Activated CD8-positive, alpha-beta memory T cell treated with anti-CD3 and anti-CD28 coated beads, Interleukin-2, amount 50 U/mL, for 1 hour (primary cell): Measurements from ENCODE around the gene AKR1C1.
"Not testable (repeated sequence)": the region's sequence is repeated elsewhere in the genome, so short reads cannot be mapped to it uniquely, and the experiment has no call there.

Source experiments
- DNase-seq: peaks from one replicate; pipeline ENCODE4 v3.0.0-alpha.2; 2020; ENCODE audit errors: extremely low read depth

AKR1C1 gene

DNA sequence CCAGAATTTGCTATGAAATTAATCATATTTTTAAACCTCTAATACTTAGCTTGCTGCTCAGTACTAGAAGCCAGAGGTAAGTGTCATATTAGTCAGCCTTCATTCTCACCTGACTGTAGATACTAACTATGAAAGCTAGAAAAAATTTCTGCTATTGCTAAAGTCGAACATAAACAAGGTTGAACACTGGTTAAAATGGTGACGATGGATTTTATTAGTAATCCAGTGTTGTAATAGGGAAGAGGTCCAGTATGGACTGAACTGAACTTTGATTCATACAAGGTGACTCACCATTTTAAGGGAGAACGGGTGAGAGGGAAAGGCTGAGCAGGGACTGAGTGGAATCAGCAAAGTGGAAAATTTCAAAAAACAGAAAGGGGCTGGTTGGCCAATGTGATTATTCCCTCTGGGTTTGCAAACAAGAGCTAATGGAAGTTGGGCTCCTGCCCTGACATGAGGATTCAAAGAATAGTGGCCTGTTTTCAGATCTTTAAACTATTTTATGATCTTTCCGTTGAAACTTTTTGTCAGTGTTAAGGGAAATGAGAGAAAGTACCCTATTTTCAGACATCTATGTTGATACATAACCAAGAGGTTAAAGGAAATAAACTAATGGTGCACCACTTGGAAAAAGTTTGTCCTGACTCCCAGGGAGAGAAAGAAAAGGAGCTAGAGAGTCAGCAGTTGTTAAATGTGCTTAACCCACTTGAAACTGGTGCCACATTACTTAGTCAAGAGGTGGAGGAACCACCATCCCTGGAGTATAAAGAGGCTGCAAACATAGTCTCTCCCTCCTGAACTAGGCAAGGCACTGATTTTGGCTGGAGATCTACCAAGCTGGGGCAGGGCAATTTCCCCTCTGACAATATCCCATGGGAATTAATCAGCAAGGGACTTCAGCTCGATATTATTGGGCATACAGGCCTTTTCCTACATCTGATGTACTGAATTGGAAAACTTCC lies 15.3 kb upstream of the AKR1C1 start:
- DNase-seq, result no peak

DNA sequence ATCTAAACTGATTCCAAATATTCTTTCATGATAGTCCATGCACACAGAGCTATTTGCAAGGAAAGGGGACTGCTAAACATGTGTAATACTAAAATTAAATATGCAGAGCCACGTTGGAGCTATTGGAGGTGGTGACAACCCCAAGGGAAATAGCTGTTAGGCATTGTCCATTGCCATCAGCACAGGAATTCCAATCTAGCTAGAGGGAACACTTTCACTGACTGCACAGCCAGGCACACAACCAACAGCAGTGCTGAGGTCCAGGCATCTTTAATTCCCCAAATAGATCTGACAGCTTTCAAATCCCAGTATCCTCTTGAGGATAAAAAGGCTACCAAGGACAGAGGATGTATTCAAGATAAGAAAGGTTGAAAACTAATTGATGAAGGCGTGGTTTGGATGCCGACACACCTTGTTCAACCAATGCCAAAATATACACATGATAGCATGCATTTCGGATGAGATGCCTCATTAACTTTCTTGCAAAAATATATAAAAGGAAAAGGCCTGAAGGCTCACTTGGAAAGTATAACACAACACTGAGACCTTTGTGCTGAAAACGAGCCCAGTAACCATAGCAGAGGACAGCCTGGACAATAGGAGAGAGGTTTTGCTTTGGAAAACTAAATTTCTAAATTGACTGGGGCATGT lies 11.6 kb upstream of the AKR1C1 start:
- not testable (repeated sequence) for DNase-seq

DNA sequence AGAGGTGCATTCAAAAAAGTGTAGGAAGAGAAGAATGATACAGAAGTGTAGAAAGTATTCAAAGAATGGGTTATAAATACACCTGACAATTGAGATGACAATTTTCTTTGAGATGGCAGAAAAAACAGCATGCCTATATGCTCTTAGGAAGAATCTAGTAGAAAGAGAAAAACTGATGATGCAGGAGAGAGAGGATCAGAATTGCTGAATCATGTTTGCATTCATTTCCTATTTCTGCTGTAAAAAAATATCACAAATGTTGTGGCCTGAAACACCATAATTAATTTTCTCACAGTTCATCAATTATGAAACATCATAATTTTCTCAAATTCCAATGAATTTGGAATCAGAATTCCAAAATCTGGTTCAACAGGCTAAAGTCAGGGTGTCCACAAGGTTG lies 9.8 kb upstream of the AKR1C1 start:
- no peak for DNase-seq

DNA sequence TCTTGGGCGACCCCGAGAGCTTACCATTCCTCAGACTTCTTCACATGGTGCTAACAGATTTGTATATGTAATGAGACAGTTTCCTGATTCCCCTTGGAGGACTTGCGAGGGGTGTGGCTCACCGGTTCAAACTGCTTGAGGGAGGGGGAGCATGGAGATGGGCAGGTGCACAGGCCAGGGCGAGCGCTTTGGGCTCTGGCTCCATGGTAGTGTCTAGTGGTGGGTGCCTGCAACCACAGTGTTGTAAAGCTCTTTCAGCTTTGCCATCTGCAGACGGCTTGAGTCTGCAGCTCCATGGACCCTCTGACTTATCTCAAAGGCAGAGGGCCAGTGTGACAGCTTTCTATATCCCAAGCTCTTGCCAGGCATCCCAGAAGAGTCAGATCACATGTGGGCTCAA lies 7.1 kb upstream of the AKR1C1 start:
- not testable (repeated sequence) for DNase-seq

DNA sequence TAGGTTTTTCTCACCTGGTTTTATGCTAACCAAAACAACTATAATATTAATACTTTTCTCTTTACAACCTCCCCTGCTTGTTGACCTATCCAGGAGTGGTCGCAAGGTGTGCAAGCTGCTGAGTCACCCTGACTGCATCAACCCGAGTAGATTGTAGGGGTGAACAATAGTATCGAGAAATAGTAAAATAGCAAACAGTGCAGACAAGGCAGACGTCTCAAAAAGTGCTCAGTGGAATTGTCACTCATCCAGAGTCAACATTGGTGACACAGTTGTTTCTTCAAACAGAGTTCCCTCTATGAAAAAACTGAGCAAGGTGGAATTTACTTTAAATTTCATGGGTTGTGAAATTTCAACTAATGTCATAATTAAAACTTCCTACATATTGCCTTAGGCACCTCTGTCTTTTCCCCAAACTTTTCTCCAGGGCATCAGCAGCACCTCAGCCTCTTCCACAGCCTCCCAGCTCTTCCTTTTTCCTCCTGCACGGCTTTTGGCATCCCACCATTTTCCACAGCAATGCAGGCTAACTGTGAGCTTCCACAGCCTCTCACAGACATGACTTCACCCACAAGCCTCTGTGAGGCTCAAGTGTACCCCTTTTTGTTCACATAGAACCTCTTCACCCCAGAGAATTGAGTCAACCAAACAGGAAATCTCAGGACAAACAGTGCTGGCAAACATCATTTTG lies 6.1 kb upstream of the AKR1C1 start:
- DNase-seq, result not testable (repeated sequence)

DNA sequence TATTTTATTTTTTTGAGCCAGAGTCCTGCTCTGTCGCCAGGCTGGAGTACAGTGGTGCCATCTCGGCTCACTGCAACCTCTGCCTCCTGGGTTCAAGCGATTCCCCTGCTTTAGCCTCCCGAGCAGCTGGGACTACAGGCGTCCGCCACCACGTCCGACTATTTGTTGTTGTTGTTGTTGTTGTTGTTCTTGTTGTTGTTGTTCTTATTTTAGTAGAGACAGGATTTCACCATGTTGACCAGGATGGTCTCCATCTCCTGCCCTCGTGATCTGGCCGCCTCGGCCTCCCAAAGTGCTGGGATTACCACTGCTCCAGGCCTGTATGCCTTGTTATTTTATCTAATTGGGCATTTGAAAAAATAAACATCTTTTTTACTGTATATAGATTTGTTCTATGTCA lies 1.7 kb upstream of the AKR1C1 start:
- DNase-seq, result not testable (repeated sequence)

DNA sequence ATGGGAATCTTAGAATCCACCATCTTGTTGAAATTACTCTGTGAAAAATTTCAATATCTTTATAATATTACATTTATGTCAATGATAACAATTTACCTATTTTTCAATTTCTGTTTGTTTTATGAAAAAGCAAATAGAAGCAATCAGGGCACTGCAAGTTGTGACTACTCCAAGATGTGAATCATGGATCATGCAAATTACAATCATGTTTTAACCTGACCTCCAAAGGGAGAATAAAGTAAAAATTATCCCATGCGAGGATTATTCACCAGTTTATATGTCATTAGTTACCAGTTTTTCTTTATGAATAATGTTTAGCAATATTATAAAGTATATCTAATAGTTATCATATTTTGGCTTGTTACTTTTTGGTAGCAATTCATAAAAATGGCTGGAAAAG lies 907 bp upstream of the AKR1C1 start:
- DNase-seq, result not testable (repeated sequence)

DNA sequence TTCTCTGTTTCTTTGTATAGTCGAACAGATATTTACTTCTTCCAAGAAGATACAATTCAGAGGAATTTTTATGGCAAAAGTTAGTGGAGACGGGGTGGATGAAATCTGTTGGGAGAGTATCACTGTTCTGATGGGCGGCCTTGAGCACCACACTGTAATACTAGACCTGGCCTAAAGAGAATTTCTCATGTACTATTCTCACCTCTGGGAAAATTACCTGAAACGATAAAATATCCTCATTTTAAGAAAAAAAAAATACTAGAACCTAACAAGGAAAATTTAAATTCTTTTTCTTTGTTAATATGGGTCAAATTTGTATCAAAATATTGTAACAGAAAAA lies 570 bp downstream of the AKR1C1 start:
- not testable (repeated sequence) for DNase-seq

DNA sequence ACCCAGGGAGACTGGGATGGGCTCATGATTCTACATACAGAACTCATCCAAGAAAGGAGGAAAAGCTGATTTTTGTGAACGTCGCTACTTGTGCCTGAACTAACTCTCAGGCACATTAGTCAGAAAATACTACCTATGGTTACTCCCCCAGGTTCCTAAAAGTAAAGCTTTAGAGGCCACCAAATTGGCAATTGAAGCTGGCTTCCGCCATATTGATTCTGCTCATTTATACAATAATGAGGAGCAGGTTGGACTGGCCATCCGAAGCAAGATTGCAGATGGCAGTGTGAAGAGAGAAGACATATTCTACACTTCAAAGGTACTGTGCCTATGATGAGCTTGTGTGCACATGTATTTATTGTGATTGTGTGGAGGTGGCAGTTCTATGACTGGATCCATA lies 2.5 kb downstream of the AKR1C1 start:
- not testable (repeated sequence) for DNase-seq

DNA sequence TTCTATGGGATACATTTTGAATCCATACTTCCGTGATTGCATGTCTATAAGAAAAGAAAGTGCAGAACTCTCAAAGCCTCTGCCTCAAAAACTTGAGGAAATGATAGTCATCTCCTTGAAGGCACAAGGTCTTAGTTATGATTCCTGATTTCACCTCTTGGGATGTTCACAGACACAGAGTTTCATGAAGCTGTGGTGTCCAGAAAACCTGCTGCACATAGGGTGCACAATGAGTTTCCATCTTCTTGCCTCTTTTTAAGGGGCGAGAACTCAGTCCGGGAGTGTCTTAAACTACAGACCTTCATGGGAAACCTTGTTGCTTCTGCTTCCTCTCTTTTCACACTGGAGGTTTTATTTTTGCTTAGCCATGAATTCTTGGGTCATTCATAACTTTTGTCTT lies 4.0 kb downstream of the AKR1C1 start:
- DNase-seq, result not testable (repeated sequence)

DNA sequence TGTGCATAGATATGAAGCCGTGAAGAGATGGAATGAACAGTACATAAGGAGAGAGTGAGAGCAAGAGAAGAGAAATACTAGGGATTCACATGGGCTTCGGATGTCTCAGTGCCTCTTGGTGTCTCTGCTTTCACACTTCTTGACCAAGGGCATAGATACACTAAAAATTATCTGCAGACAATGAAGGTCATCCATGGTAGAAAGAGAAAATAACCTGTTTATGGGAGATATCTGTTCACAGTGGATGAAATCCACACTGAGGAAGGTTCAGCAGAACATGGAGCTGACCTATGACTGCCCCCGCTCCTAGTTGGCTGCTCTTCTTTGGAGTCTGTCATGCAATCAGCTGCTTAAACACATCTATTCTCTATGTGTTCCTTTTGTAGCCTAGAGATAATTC lies 6.1 kb downstream of the AKR1C1 start:
- DNase-seq, result not testable (repeated sequence)

DNA sequence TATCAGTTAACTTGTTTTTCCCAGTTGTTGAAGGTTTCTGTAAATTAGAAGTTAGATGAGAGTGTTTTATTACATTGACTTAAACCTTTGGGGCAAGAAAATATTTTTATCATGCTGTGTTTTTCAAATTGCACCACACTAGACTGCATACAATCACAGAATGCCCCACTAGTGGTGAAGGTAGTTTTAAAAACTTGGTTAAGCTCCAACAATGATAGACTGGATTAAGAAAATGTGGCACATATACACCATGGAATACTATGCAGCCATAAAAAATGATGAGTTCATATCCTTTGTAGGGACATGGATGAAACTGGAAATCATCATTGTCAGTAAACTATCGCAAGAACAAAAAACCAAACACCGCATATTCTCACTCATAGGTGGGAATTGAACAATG lies 7.1 kb downstream of the AKR1C1 start:
- DNase-seq, result not testable (repeated sequence)

DNA sequence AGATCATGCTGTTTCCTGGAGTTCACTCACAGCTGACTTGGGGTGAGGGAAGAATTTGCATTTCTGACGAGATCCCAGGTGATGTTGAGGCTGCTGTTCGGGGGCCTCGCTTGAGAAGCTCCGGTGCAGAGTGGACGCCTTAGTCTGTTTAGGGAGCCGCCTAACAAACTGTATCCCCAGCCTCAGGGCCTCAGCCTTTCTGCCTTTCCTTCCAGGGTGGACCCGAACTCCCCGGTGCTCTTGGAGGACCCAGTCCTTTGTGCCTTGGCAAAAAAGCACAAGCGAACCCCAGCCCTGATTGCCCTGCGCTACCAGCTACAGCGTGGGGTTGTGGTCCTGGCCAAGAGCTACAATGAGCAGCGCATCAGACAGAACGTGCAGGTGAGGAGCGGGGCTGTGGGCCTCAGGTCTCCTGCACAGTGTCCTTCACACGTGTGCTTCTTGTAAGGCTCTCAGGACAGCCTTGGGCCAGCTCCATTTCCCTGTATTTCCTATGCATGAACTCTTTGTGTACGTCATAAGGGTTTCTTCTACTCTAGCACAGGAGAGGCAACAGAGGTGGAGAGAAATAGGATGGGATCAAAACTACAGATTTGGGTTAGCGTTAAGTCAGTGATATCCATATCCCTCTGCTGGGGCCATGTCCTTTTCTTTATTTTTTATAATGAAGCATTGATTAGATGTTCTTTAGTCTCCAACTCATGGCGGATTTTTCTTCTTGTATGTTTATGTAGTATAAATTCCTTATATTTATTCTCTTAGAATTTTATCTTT lies 9.3 kb downstream of the AKR1C1 start:
- DNase-seq, result not testable (repeated sequence)

DNA sequence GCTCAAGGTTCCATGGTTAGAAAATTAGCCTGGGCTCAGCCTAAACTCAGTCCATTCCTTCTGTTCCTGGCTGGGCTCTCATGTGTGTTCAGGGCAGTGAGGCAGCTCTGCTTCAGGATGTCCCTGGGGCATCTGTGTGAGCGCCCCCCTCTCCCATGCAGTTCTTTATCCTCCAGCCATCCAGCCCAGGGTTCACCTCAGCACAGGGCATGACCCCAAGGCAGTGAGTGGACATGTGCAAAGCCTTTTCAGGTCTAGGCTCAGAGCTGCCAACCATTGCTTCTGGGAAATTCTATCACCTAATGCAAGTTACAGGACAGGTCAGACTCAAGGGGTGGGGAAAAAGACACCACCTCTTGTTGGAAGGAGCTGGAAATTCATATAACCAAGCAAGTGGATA lies 10.1 kb downstream of the AKR1C1 start:
- DNase-seq, result not testable (repeated sequence)

DNA sequence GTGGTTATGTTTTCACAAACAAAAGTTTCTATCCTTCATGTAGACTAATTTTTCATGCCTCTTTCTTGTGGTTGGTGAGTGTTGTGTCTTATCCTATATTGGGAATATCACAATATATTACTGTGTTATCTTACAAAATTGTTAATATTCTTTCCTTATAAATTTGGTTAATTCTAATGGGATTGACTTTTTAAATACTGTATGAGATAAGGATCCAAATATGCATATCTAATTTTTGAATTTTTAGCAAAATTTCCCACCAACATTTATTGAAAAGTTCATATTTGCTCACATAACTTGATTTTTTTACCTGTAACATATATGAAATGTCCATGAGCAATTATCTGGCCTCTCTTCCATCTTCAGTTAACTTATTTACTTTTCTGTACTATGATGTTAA lies 11.2 kb downstream of the AKR1C1 start:
- not testable (repeated sequence) for DNase-seq

DNA sequence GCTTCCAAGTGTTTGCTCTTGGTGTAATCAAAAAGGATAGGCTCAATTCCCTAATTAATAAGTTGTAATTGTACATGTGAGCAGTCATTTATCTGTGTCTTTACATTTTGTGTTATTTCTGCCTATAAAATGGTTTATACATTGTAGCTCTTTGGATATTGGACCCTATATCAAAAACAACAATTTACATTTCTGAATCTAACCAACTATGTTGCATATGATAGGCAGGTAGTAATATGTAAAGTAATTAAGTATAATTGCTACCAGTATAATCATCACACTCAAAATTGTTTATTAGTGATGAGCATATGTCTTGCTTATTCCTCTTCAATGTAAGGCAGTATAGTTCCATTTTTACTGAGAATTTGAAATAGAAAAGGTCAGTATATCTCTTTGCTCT lies 13.8 kb downstream of the AKR1C1 start:
- no peak for DNase-seq

DNA sequence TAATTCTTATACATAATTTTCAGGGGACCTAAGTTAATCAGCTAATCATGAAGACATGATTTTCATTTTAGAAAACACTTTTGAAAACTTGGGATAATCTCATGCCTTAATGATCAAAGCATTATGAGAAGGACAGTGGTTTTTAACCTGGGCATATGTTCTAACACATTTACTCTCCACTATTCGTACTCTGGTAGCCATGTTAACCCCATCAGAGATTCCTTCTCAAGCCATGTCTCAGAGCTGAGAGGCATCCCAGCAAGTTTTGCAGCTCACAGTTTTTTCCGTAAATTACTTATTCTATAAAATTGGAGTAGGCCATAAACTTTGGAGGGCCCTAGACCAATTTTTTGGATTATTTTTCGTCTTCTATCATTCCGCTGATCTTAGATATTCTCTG lies 15.7 kb downstream of the AKR1C1 start:
- DNase-seq, result no peak

DNA sequence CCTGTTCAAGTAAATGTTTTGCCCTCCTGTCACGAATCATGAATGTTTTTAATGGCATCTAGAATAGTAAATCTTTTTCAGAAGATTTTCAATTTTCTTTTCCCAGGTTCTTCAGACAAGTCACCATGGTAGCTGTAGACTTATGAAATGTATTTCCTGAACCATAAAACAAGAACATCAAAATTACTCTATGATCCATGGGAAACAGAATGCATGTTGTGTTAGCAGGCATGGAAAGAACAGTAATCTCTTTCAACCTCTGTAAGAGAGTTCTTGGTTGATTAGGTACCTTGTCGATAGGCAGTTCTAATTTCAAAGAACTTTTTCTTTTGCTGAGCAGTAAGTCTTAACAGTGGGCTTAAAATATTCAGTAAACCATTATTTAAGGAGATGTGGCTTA lies 17.6 kb downstream of the AKR1C1 start:
- DNase-seq, result no peak

DNA sequence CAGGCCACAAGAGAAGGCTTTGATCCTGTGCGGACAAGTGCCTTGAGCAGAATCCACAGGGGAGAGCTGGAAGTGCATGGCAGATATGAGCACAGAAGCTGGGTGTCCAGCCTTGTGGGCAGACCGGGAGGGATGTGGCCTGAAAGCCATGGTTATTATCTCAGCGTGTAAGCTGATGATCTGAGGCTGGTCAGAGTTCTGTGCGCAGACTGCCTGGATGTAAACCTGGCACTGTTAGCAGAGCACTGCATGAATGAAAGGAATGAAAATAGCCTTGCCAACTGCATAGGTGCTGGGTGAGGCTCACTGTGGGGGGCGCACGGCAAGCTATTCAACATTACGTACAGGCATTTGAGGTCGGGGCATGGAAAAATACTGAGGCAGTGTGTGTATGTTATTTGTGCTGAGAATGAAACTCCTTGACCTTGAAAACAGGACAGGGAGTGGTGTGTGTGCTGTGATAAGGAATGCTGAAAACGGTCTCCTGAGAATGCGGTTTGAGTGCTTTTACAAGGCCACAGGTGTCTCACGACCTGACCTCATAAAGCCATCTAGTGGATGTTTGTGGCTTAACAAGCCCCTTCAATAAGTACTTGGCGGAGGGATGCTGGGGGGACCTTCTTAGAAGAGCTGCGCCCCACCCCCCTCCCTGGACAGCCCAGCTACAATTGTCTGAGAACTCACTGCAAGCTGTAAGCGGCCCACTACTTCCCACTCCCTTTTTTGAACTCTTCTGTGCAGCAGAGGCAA lies 18.7 kb downstream of the AKR1C1 start:
- DNase-seq, result no peak

DNA sequence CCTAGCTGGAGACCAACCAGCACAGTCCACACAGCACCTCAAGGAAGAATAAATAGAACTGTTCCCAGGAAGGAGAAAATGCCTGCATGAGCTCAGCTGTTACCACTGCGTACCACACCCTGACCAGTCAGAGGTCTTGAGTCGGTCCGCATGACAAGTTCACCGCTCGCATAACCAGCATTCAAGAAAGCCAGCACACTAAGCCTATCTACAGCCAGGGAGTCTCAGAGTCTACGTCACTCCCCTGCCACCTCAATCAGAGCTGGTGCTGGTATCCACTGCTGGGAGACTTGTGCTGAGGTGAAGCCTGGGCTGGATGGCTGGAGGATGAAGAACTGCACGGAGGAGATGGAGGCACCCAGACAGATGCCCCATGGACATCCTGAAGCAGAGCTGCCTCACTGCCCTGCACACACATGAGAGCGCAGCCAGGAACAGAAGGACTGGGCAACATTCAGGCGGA lies 19.6 kb downstream of the AKR1C1 start:
- no peak for DNase-seq

DNA sequence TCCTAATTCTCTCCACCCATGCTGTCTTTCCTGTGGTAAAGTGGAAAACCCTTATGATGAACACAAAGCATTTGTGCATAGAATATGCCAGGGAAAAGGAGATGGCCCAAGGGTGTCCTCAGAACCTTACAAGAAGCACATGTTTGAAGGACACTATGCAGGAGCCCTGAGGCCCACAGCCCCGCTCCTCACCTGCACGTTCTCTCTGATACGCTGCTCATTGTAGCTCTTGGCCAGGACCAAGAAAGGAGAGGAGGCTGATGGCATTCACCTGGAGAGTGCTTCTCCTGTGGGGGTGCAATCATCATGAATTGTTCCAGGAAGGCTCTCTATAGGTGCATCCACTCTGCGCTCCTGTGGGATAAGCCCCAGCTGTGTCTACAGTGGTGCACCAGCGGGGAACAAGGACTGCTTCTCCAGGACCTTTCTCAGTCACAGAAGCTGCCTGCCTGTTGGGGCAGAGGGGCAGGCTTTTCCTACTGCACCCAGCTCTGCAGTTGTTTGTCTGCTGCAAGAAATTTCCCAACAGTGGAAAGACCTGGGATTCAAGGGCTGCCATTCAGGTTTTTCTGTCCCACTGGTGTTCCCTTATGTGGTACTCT lies 20.5 kb downstream of the AKR1C1 start:
- DNase-seq, result no peak
